ENCODE data around the gene THTPA. TPM values are rescaled to one million over a fixed set of nuclear protein-coding genes. Genes with fewer than 3 reads are reported as not detected.

THTPA gene
- total RNA-seq, 1 donor from 2014 or later = 6.9 TPM

- no peak for DNase-seq (ENCODE audit: low spot score)
- Mint-ChIP-seq H3K4me3 (ENCODE audit: unreplicated experiment) (no peak overlapping the region), H3K36me3 (ENCODE audit: low read depth, unreplicated experiment) (peaks cover 24% of the 10 kb centered on the region), H3K9me3 (ENCODE audit: unreplicated experiment) (no peaks in the 10 kb centered on the region), H3K4me1 (ENCODE audit: unreplicated experiment) (peaks cover 23% of the 10 kb centered on the region), H3K27ac (ENCODE audit: unreplicated experiment) (peak overlapping the region; percentile 72), H3K27me3 (ENCODE audit: unreplicated experiment) (peaks cover 11% of the 10 kb centered on the region)
- no peak for TF ChIP-seq CTCF (IDR thresholded peaks at IDR 0.05; ENCODE audit: unreplicated experiment)
Observed at GRCh38 chr14:23537351-23538049, 18.6 kb upstream of the THTPA start.

- DNase-seq (ENCODE audit: low spot score) = no peak
- Mint-ChIP-seq H3K27me3 (ENCODE audit: unreplicated experiment) (peaks cover 10% of the 10 kb centered on the region), H3K27ac (ENCODE audit: unreplicated experiment) (peak overlapping the region; percentile 72), H3K36me3 (ENCODE audit: low read depth, unreplicated experiment) (peaks cover 21% of the 10 kb centered on the region), H3K4me1 (ENCODE audit: unreplicated experiment) (peaks cover 23% of the 10 kb centered on the region), H3K4me3 (ENCODE audit: unreplicated experiment) (no peak overlapping the region), H3K9me3 (ENCODE audit: unreplicated experiment) (no peaks in the 10 kb centered on the region)
- TF ChIP-seq CTCF (IDR thresholded peaks at IDR 0.05; ENCODE audit: unreplicated experiment) = no peak
Observed at GRCh38 chr14:23538050-23538718, 17.9 kb upstream of the THTPA start.

GRCh38 chr14:23538785-23539184 lies 17.3 kb upstream of the THTPA start:
- Mint-ChIP-seq H3K27ac (ENCODE audit: unreplicated experiment) (no peak overlapping the region), H3K9me3 (ENCODE audit: unreplicated experiment) (no peaks in the 10 kb centered on the region), H3K27me3 (ENCODE audit: unreplicated experiment) (peaks cover 10% of the 10 kb centered on the region), H3K4me1 (ENCODE audit: unreplicated experiment) (peaks cover 23% of the 10 kb centered on the region), H3K4me3 (ENCODE audit: unreplicated experiment) (no peak overlapping the region), H3K36me3 (ENCODE audit: low read depth, unreplicated experiment) (peaks cover 17% of the 10 kb centered on the region)
- TF ChIP-seq CTCF (IDR thresholded peaks at IDR 0.05; ENCODE audit: unreplicated experiment) = no peak
- DNase-seq (ENCODE audit: low spot score) = no peak

- Mint-ChIP-seq H3K27ac (ENCODE audit: unreplicated experiment) (peak overlapping the region; percentile 32), H3K9me3 (ENCODE audit: unreplicated experiment) (no peaks in the 10 kb centered on the region), H3K4me3 (ENCODE audit: unreplicated experiment) (peak overlapping the region; percentile 53), H3K27me3 (ENCODE audit: unreplicated experiment) (peaks cover 10% of the 10 kb centered on the region), H3K4me1 (ENCODE audit: unreplicated experiment) (peaks cover 27% of the 10 kb centered on the region), H3K36me3 (ENCODE audit: low read depth, unreplicated experiment) (peaks cover 15% of the 10 kb centered on the region)
- DNase-seq (ENCODE audit: low spot score) = peak; percentile 71
- TF ChIP-seq CTCF (IDR thresholded peaks at IDR 0.05; ENCODE audit: unreplicated experiment) = peak; percentile 81
Observed at GRCh38 chr14:23539248-23540140, 16.6 kb upstream of the THTPA start.
